ENCODE measurements around the gene EPO.

The EPO gene

DNA sequence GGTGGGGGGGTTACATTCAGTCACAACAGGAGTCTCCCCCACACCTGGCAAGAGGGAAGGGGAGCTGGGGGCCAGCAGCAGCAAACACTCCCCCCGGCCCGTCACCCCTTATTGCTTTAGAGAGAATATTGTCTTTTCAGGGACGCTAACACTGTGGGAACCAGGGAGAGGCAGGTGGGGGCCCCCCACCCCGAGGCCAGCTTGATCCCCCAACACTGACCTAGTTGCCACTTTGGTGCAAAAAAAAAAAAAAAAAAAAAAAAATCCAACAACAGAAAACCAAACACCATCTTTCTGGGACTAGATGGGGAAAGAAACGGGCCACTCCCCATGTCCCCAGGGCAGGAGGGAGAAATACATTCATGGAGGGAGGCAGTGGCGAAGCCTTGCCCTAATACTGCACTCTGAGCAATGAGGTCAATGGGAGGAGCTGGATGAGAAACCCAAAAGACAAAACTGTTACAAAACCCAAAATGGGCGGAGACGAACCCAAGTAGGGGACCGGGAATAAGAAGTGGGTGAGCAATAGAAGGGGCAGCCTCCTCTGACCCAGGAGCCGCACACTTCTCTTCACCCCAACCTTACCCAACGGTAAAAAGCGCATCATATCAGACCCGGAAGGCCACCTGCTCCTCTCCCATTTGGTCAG is 40.2 kb upstream of the EPO start:
- H3K27ac ChIP-seq: no peak overlapping the region; the same call in 1 of the 2 replicates
- TF ChIP-seq, protein P1, sequence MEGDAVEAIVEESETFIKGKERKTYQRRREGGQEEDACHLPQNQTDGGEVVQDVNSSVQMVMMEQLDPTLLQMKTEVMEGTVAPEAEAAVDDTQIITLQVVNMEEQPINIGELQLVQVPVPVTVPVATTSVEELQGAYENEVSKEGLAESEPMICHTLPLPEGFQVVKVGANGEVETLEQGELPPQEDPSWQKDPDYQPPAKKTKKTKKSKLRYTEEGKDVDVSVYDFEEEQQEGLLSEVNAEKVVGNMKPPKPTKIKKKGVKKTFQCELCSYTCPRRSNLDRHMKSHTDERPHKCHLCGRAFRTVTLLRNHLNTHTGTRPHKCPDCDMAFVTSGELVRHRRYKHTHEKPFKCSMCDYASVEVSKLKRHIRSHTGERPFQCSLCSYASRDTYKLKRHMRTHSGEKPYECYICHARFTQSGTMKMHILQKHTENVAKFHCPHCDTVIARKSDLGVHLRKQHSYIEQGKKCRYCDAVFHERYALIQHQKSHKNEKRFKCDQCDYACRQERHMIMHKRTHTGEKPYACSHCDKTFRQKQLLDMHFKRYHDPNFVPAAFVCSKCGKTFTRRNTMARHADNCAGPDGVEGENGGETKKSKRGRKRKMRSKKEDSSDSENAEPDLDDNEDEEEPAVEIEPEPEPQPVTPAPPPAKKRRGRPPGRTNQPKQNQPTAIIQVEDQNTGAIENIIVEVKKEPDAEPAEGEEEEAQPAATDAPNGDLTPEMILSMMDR (conservative IDR thresholded peaks at IDR 0.05): no peak
- no peak for TF ChIP-seq ZFX (IDR thresholded peaks at IDR 0.05)

DNA sequence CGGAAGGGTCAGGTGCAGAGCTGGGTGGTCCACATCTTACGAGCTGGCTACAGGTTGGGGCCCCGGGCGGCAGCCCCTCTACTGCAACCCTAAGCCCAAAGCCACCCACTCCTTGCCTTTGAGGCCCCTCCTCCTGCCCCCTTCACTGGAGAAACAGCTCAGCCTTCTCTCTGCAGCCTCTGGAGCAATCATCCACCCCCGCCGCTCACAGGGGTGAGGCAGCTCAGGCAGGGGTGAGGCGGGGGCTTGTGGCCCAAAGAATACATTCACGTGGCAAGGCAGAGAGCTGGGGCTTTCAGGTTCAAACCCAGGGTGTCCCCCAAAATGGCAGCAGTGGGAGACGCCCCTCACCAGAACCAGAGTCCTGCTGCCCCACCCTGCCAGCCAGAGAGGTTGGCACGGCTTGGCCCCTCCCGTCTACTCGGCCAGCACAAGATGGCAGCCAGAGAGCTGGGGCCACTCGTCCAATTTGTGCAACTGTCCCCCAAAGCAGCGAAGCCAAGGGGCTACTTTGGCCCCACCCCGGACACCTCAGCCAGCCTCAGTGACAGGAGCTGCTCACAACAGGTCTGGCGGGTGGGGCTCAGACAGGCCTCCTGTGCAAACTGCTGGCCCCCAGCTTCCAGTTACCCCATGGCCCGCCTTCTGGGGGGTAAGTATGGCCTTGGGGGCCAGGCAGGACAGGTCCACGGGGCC is 39.5 kb upstream of the EPO start:
- TF ChIP-seq, protein P1 (conservative IDR thresholded peaks at IDR 0.05): no peak
- no peak for TF ChIP-seq ZFX (IDR thresholded peaks at IDR 0.05)
- H3K27ac ChIP-seq: no peak overlapping the region

GRCh38 chr7:100681491-100682227 is 38.6 kb upstream of the EPO start:
- no peak overlapping the region for H3K27ac ChIP-seq
- TF ChIP-seq ZFX (IDR thresholded peaks at IDR 0.05): no peak
- TF ChIP-seq, protein P1 (conservative IDR thresholded peaks at IDR 0.05): no peak

DNA sequence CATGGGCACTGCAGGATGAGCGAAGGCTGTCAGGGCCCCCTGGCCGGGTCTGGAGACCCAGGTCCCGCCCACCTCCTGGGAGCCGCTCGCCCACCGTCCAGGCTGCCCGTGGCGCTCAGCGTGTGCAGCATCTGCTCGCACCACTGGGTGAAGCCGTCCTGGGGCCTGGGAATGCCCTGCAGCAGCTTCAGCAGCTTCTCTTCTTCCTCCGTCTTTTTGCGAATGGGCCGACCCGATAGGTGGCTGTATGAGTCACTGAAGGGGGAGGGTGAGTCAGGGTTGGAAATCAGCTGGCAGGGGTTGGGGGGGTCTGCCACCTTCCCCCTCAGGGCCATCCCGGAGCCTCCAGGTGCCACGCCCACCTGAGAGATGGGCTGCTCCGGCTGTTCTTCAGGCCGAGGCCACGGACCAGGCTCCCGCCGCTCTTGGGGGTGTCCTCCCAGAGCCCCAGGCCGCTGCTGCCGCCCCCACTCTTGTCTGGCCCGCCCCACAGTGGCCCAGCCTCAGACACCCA is 38.0 kb upstream of the EPO start:
- H3K27ac ChIP-seq: no peak overlapping the region
- TF ChIP-seq, protein P1 (conservative IDR thresholded peaks at IDR 0.05): no peak
- no peak for TF ChIP-seq ZFX (IDR thresholded peaks at IDR 0.05)

GRCh38 chr7:100682991-100683658 is 37.1 kb upstream of the EPO start:
- H3K27ac ChIP-seq: no peak overlapping the region
- no peak for TF ChIP-seq ZFX (IDR thresholded peaks at IDR 0.05)
- TF ChIP-seq, protein P1 (conservative IDR thresholded peaks at IDR 0.05): no peak

GRCh38 chr7:100683659-100684533 is 36.4 kb upstream of the EPO start:
- TF ChIP-seq ZFX (IDR thresholded peaks at IDR 0.05): no peak
- TF ChIP-seq, protein P1 (conservative IDR thresholded peaks at IDR 0.05): no peak
- H3K27ac ChIP-seq: no peak overlapping the region
